Measurements from ENCODE around the gene CCDC88B.

CCDC88B gene

DNA sequence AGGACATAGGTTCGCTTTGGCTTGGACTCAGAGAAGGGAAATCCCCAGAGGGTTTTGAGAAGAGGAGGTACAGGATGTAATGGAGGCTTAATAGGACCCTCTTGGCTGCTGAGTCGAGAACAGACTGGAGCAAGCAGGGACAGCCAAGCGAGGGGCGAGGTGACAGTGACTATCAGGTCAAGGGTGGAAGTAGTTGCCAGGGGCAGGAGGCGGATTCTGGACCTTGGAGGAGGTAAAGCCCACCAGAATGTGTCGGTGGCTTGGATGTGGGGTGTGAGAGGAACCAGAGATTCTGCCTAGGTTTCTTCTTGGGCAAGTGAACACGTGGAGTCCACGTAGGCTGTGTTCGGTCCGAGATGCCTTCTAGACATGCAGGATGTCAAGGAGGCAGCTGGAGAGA is 27.1 kb upstream of the CCDC88B start:
- Histone ChIP-seq H2AFZ (ENCODE audit: low read length) (no peak overlapping the region), H3K36me3 (replicated peaks in 1 of 2; ENCODE audit: control insufficient read depth in 2 of 2, insufficient read depth in 2 of 2, low read length in 2 of 2) (peaks cover 12 to 27% of the 10 kb centered on the region in 2 donors), H2BK15ac (ENCODE audit: low read length) (no peak overlapping the region), H2BK5ac (ENCODE audit: low read length) (no peak overlapping the region), H3K9me3 (replicated peaks in 1 of 2; ENCODE audit: control insufficient read depth in 2 of 2, insufficient read depth in 1 of 2, low read depth in 1 of 2, low read length in 2 of 2) (peaks cover 0 to 2% of the 10 kb centered on the region in 2 donors), H3K9ac (ENCODE audit: low read depth, low read length, poor library complexity) (no peak overlapping the region), H2AK5ac (ENCODE audit: low read depth, low read length) (no peak overlapping the region), H3K4ac (ENCODE audit: low read length) (no peak overlapping the region), H4K91ac (ENCODE audit: low read depth, low read length, poor library complexity) (no peak overlapping the region), H3K27ac (replicated peaks; ENCODE audit: low read length) (no peak overlapping the region), H3K14ac (ENCODE audit: low read length) (no peak overlapping the region), H3K4me1 (ENCODE audit: control insufficient read depth in 2 of 2, insufficient read depth in 1 of 2, low read depth in 1 of 2, low read length in 2 of 2) (peaks cover 0 to 4% of the 10 kb centered on the region in 2 donors), H3K79me1 (ENCODE audit: low read depth, low read length) (peaks cover 22% of the 10 kb centered on the region), H3K4me3 (ENCODE audit: low read length in 2 of 2) (no peak overlapping the region), H3K4me2 (ENCODE audit: insufficient read depth, low read length, poor library complexity, severe bottlenecking) (no peak overlapping the region), H3K27me3 (ENCODE audit: control insufficient read depth in 3 of 3, insufficient read depth in 3 of 3, low read depth in 1 of 3, low read length in 3 of 3) (no peaks in the 10 kb centered on the region), H3K18ac (ENCODE audit: low read length) (no peak overlapping the region), H2BK12ac (ENCODE audit: low read length) (no peak overlapping the region), H4K8ac (ENCODE audit: low read depth, low read length) (no peak overlapping the region), H2BK120ac (ENCODE audit: low read depth, low read length) (no peak overlapping the region), H3K23ac (ENCODE audit: low read depth, low read length, poor library complexity) (no peak overlapping the region)
- DNase-seq (ENCODE audit: low spot score) = no peak
- WGBS, 2 donors (ENCODE audit: extremely low coverage in 2 of 2, insufficient read length in 2 of 2, insufficient replicate concordance in 1 of 2) = no CpG with 5 or more reads among the region's 10 CpGs

- H2AFZ ChIP-seq (ENCODE audit: low read length) = no peak overlapping the region
- no peak overlapping the region for H4K91ac ChIP-seq (ENCODE audit: low read depth, low read length, poor library complexity)
- H3K4ac ChIP-seq (ENCODE audit: low read length) = no peak overlapping the region
- H2BK15ac ChIP-seq (ENCODE audit: low read length) = no peak overlapping the region
- no peak overlapping the region for H3K18ac ChIP-seq (ENCODE audit: low read length)
- H3K4me1 ChIP-seq (ENCODE audit: control insufficient read depth in 2 of 2, insufficient read depth in 1 of 2, low read depth in 1 of 2, low read length in 2 of 2) = peaks cover 0 to 4% of the 10 kb centered on the region in 2 donors
- H3K9me3 ChIP-seq (replicated peaks in 1 of 2; ENCODE audit: control insufficient read depth in 2 of 2, insufficient read depth in 1 of 2, low read depth in 1 of 2, low read length in 2 of 2) = peaks cover 0 to 2% of the 10 kb centered on the region in 2 donors
- H2BK120ac ChIP-seq (ENCODE audit: low read depth, low read length) = no peak overlapping the region
- H3K23ac ChIP-seq (ENCODE audit: low read depth, low read length, poor library complexity) = no peak overlapping the region
- no CpG with 5 or more reads among the region's 18 CpGs for WGBS, 2 donors (ENCODE audit: extremely low coverage in 2 of 2, insufficient read length in 2 of 2, insufficient replicate concordance in 1 of 2)
- no peak overlapping the region for H2BK5ac ChIP-seq (ENCODE audit: low read length)
- H4K8ac ChIP-seq (ENCODE audit: low read depth, low read length) = no peak overlapping the region
- no peak overlapping the region for H3K4me2 ChIP-seq (ENCODE audit: insufficient read depth, low read length, poor library complexity, severe bottlenecking)
- H2BK12ac ChIP-seq (ENCODE audit: low read length) = no peak overlapping the region
- H3K14ac ChIP-seq (ENCODE audit: low read length) = no peak overlapping the region
- peaks cover 12 to 27% of the 10 kb centered on the region in 2 donors for H3K36me3 ChIP-seq (replicated peaks in 1 of 2; ENCODE audit: control insufficient read depth in 2 of 2, insufficient read depth in 2 of 2, low read length in 2 of 2)
- no peak for DNase-seq (ENCODE audit: low spot score)
- no peak overlapping the region for H3K27ac ChIP-seq (replicated peaks; ENCODE audit: low read length)
- H3K9ac ChIP-seq (ENCODE audit: low read depth, low read length, poor library complexity) = no peak overlapping the region
- H3K79me1 ChIP-seq (ENCODE audit: low read depth, low read length) = peaks cover 22% of the 10 kb centered on the region
- no peak overlapping the region for H3K4me3 ChIP-seq (ENCODE audit: low read length in 2 of 2)
- no peak overlapping the region for H2AK5ac ChIP-seq (ENCODE audit: low read depth, low read length)
- H3K27me3 ChIP-seq (ENCODE audit: control insufficient read depth in 3 of 3, insufficient read depth in 3 of 3, low read depth in 1 of 3, low read length in 3 of 3) = no peaks in the 10 kb centered on the region
These were observed 26.4 kb upstream of the CCDC88B start for GRCh38 chr11:64313491-64314145.

GRCh38 chr11:64314146-64314804 is 25.7 kb upstream of the CCDC88B start:
- WGBS, 2 donors (ENCODE audit: extremely low coverage in 2 of 2, insufficient read length in 2 of 2, insufficient replicate concordance in 1 of 2) = no CpG with 5 or more reads among the region's 19 CpGs
- Histone ChIP-seq H3K27ac (replicated peaks; ENCODE audit: low read length) (no peak overlapping the region), H2BK120ac (ENCODE audit: low read depth, low read length) (no peak overlapping the region), H3K4me3 (ENCODE audit: low read length in 2 of 2) (no peak overlapping the region), H3K9ac (ENCODE audit: low read depth, low read length, poor library complexity) (peak overlapping the region; percentile 60), H3K14ac (ENCODE audit: low read length) (no peak overlapping the region), H3K79me1 (ENCODE audit: low read depth, low read length) (peaks cover 25% of the 10 kb centered on the region), H3K27me3 (ENCODE audit: control insufficient read depth in 3 of 3, insufficient read depth in 3 of 3, low read depth in 1 of 3, low read length in 3 of 3) (no peaks in the 10 kb centered on the region), H3K4me1 (ENCODE audit: control insufficient read depth in 2 of 2, insufficient read depth in 1 of 2, low read depth in 1 of 2, low read length in 2 of 2) (peaks cover 5 to 10% of the 10 kb centered on the region in 2 donors), H2BK15ac (ENCODE audit: low read length) (no peak overlapping the region), H4K8ac (ENCODE audit: low read depth, low read length) (no peak overlapping the region), H2AFZ (ENCODE audit: low read length) (no peak overlapping the region), H3K4me2 (ENCODE audit: insufficient read depth, low read length, poor library complexity, severe bottlenecking) (no peak overlapping the region), H3K18ac (ENCODE audit: low read length) (no peak overlapping the region), H4K91ac (ENCODE audit: low read depth, low read length, poor library complexity) (peak overlapping the region; percentile 9), H3K36me3 (replicated peaks in 1 of 2; ENCODE audit: control insufficient read depth in 2 of 2, insufficient read depth in 2 of 2, low read length in 2 of 2) (peaks cover 12 to 27% of the 10 kb centered on the region in 2 donors), H2BK5ac (ENCODE audit: low read length) (no peak overlapping the region), H3K4ac (ENCODE audit: low read length) (no peak overlapping the region), H3K23ac (ENCODE audit: low read depth, low read length, poor library complexity) (no peak overlapping the region), H2AK5ac (ENCODE audit: low read depth, low read length) (no peak overlapping the region), H3K9me3 (replicated peaks in 1 of 2; ENCODE audit: control insufficient read depth in 2 of 2, insufficient read depth in 1 of 2, low read depth in 1 of 2, low read length in 2 of 2) (peaks cover 0 to 2% of the 10 kb centered on the region in 2 donors), H2BK12ac (ENCODE audit: low read length) (no peak overlapping the region)
- no peak for DNase-seq (ENCODE audit: low spot score)

GRCh38 chr11:64314805-64315561 is 25.0 kb upstream of the CCDC88B start:
- Histone ChIP-seq H2BK120ac (ENCODE audit: low read depth, low read length) (no peak overlapping the region), H3K23ac (ENCODE audit: low read depth, low read length, poor library complexity) (peak overlapping the region; percentile 3), H4K8ac (ENCODE audit: low read depth, low read length) (no peak overlapping the region), H3K27ac (replicated peaks; ENCODE audit: low read length) (no peak overlapping the region), H2AFZ (ENCODE audit: low read length) (no peak overlapping the region), H3K9ac (ENCODE audit: low read depth, low read length, poor library complexity) (no peak overlapping the region), H3K27me3 (ENCODE audit: control insufficient read depth in 3 of 3, insufficient read depth in 3 of 3, low read depth in 1 of 3, low read length in 3 of 3) (no peaks in the 10 kb centered on the region), H3K18ac (ENCODE audit: low read length) (no peak overlapping the region), H2BK5ac (ENCODE audit: low read length) (no peak overlapping the region), H3K9me3 (replicated peaks in 1 of 2; ENCODE audit: control insufficient read depth in 2 of 2, insufficient read depth in 1 of 2, low read depth in 1 of 2, low read length in 2 of 2) (peaks cover 0 to 2% of the 10 kb centered on the region in 2 donors), H3K14ac (ENCODE audit: low read length) (no peak overlapping the region), H2AK5ac (ENCODE audit: low read depth, low read length) (peak overlapping the region; percentile 5), H3K36me3 (replicated peaks in 1 of 2; ENCODE audit: control insufficient read depth in 2 of 2, insufficient read depth in 2 of 2, low read length in 2 of 2) (peaks cover 12 to 25% of the 10 kb centered on the region in 2 donors), H2BK15ac (ENCODE audit: low read length) (no peak overlapping the region), H3K4me1 (ENCODE audit: control insufficient read depth in 2 of 2, insufficient read depth in 1 of 2, low read depth in 1 of 2, low read length in 2 of 2) (peaks cover 5 to 11% of the 10 kb centered on the region in 2 donors), H3K4ac (ENCODE audit: low read length) (no peak overlapping the region), H2BK12ac (ENCODE audit: low read length) (peak overlapping the region; percentile 90), H3K79me1 (ENCODE audit: low read depth, low read length) (peaks cover 25% of the 10 kb centered on the region), H3K4me3 (ENCODE audit: low read length in 2 of 2) (no peak overlapping the region), H4K91ac (ENCODE audit: low read depth, low read length, poor library complexity) (no peak overlapping the region), H3K4me2 (ENCODE audit: insufficient read depth, low read length, poor library complexity, severe bottlenecking) (no peak overlapping the region)
- DNase-seq (ENCODE audit: low spot score) = no peak
- no CpG with 5 or more reads among the region's 24 CpGs for WGBS, 2 donors (ENCODE audit: extremely low coverage in 2 of 2, insufficient read length in 2 of 2, insufficient replicate concordance in 1 of 2)

All from neuronal stem cell (in vitro differentiated cells).